K562 treated with DMSO at 1 percent for 48 hours (cell line): ENCODE results near the gene GRK3. TPM values are rescaled to one million over a fixed set of nuclear protein-coding genes. Genes with fewer than 3 reads are reported as not detected.

ENCODE experiments used
- total RNA-seq: library from RNA; unstranded; fragments of 300-600 nt; gene quantifications from 2 replicates; pipeline ENCODE4 v1.2.3, GENCODE V29; 2022; ENCODE audit warnings: low replicate concordance; ENCODE audit errors: extremely low read depth

GRK3 gene
- not detected in 2 replicates for total RNA-seq

DNA sequence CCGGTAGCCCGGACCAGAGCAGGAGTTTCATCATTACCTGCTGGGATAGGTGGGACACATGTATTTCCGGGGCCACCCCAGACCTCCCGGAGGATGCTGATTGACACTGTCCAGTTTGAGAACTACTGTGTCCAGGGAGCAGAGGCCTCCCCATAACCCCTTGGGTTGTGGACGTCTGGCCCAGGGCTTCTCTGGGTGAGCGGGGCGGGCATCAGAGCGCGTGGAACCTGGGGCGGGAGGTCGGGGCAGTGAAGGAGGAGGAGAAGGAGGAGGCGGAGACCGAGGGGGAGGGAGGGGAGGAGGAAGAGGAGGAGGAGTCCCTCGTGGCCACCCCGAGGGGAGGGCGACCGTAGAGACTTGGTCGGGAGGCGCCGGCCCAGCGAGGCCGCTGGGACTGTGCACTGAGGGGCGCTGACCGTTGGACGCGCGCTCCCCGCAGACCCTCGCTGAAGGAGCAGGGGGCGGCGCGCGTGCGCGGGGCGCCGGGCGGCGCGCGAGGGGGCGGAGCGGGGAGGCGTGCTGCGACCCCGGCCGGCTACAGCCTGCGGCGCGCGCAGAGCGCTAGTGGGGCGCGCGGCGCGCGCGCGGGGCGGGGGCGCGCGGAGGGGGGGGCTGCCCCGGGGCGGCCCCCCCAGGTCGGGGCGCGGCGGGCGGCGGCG, at the start of gene GRK3:
GRK3 (plus strand) TSS at position 356 of the 659 bp plus-strand sequence. CDS start 366 bp downstream, outside the sequence.

DNA sequence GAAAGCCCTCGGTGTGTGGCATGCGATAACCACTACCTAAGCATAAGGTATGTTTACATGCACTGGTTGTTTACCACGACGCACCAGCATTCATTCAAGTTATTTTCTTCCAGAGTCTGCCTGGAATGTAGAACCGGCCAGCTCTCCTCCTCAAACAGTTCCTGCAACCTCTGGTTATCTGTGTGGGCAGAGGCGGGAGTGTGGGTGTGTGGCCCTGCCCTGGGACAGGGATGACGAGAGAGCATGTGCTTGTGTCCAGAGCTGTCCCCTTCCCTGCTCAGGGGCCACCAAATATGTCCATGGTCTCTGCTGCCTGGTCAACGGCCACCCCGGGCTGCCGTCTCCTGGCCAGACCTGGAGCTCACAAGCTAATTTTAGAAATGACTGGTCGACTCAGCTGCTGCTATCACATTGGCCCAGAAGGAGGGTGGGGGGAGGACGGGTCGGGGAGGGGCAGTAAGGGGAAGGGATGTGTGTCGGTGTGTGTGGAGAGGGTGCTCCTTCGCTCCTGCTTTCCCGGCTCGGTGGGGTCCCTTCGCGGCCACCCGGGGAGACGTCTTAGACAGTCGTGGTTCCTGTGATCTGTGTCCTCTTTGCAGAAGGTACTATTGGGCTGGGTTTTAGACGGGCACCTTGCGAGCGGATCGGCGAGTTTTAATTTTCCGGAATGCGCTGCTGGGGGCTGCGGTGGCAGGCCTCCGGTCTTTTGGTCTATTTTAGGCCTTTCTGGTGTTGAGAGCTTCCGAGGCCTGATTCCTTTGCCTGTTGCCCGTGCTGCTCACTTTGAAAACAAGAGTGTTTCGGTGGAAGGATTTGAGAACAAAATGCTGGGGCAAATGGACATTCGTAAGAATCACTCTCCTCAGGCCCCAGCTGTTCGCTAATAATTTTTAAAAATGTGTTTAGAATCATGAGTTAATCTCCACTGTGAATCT, 177.5 kb downstream of the GRK3 start, which contains the start of gene MYO18B:
MYO18B (plus strand) TSS at position 497 of the 935 bp plus-strand sequence. CDS start 18,905 bp downstream, outside the sequence.

Other genes with a start within 250 kb of the GRK3 start
- gene MYO18B, start 177.5 kb downstream of the GRK3 start, total RNA-seq = not detected in 2 replicates